GM13977 (cell line): ENCODE measurements around the gene PARD6A.

Source experiments
- DNase-seq: peaks from one replicate; pipeline ENCODE4 v3.0.0; 2012; ENCODE audit warnings: low spot score
- in situ Hi-C: fragments of 300-500 bp; cut with MboI; formaldehyde crosslinking; loops from one replicate; pipeline ENCODE4 v1.12.0; 2022; ENCODE audit warnings: low sequenced_read_pairs, low pct_unique_long_range_greater_than_20kb, mixed read lengths, inconsistent platforms; ENCODE audit not compliant: unreplicated experiment
- TF ChIP-seq, protein P1 (sequence below): IDR thresholded peaks from 2 replicates; pipeline ENCODE4 v1.5.1; 2012; ENCODE audit warnings: mild to moderate bottlenecking, control low read depth; ENCODE audit not compliant: insufficient read depth; ENCODE audit errors: extremely low read depth, missing control alignments

PARD6A gene

DNA sequence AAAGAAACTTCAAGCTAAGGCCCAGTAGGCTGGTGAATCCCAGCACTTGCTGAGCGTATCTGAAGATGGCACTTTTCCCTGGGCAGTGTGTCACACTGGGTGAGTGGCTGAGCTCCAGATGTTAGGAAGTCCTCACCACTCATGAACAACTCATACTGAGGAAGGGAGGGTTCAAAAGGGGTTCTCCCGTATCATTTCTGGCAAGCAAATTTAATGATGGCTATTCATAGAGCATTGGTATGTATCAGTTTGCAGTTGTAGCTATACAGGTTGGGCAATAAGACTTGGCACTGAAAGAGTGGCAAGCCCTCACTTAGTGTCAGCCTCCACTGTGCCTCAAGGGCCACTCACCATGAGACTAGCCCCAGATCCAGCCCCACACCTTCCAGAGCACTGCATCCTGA lies 47.6 kb downstream of the PARD6A start:
- in situ Hi-C loops, result no loop called here
- TF ChIP-seq, protein P1, sequence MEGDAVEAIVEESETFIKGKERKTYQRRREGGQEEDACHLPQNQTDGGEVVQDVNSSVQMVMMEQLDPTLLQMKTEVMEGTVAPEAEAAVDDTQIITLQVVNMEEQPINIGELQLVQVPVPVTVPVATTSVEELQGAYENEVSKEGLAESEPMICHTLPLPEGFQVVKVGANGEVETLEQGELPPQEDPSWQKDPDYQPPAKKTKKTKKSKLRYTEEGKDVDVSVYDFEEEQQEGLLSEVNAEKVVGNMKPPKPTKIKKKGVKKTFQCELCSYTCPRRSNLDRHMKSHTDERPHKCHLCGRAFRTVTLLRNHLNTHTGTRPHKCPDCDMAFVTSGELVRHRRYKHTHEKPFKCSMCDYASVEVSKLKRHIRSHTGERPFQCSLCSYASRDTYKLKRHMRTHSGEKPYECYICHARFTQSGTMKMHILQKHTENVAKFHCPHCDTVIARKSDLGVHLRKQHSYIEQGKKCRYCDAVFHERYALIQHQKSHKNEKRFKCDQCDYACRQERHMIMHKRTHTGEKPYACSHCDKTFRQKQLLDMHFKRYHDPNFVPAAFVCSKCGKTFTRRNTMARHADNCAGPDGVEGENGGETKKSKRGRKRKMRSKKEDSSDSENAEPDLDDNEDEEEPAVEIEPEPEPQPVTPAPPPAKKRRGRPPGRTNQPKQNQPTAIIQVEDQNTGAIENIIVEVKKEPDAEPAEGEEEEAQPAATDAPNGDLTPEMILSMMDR, result no peak
- DNase-seq, result no peak

DNA sequence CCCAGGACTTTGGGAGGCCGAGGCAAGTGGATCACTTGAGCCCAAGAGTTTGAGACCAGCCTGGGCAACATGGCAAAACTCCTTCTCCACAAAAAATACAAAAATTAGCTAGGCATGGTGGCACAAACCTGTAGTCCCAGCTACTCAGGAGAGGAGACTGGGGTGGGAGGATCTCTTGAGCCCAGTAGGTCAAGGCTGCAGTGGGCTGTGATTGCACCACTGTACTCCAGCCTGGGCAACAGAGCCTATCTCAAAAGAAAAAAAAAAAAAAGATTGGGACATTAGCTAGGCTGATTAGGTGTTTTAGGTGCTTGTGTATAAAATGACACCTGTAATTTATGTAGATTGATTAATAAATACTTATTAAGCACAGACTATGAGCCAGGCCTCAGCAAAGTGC lies 48.3 kb downstream of the PARD6A start:
- TF ChIP-seq, protein P1, result no peak
- in situ Hi-C loops, result no loop called here
- DNase-seq, result no peak

DNA sequence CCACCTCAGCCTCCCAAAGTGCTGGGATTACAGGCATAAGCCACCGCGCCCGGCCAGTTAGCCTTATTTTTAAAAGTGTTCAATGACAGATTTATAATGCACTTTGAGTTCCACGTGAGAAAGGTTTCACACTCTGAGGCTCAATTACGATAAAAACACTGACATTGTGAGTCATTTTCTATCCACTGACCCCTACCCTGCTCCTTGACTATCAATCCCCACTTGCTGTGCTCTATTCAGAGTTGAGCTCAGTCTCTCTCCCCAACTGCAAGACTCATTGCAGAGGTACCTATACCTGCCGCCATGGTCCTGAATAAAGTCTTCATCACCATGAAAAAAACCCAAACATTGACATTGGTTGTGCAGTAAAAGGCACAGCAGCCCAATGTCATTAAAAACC lies 49.8 kb downstream of the PARD6A start:
- DNase-seq, result no peak
- in situ Hi-C loops, result no loop called here
- TF ChIP-seq, protein P1, result no peak
